Measurements from ENCODE around the gene RCAN2.

Gene RCAN2

GRCh38 chr6:46331461-46331860 is 159.8 kb downstream of the RCAN2 start:
- DNase-seq: no peak

- no peak for DNase-seq
Measured at GRCh38 chr6:46329568-46329967, 161.7 kb downstream of the RCAN2 start.

DNA sequence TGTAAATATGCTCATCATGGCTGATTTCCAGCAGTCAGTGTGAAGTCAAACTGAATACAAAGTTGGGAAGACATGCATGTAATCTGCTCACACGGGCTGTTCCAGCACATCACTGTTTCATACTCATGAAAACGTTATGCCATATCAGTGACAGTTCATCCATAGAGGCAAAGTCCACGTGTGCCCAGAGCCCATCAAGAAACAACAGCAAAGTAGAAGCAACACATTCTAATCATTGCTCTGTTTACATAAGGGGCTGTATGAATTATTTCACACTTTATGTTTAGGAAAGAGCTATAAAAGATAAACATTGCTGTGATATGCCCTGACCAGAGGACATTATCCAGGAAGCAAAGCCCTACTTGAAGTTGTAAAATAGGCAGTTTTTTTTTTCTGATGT is 163.5 kb downstream of the RCAN2 start:
- no peak for DNase-seq

DNA sequence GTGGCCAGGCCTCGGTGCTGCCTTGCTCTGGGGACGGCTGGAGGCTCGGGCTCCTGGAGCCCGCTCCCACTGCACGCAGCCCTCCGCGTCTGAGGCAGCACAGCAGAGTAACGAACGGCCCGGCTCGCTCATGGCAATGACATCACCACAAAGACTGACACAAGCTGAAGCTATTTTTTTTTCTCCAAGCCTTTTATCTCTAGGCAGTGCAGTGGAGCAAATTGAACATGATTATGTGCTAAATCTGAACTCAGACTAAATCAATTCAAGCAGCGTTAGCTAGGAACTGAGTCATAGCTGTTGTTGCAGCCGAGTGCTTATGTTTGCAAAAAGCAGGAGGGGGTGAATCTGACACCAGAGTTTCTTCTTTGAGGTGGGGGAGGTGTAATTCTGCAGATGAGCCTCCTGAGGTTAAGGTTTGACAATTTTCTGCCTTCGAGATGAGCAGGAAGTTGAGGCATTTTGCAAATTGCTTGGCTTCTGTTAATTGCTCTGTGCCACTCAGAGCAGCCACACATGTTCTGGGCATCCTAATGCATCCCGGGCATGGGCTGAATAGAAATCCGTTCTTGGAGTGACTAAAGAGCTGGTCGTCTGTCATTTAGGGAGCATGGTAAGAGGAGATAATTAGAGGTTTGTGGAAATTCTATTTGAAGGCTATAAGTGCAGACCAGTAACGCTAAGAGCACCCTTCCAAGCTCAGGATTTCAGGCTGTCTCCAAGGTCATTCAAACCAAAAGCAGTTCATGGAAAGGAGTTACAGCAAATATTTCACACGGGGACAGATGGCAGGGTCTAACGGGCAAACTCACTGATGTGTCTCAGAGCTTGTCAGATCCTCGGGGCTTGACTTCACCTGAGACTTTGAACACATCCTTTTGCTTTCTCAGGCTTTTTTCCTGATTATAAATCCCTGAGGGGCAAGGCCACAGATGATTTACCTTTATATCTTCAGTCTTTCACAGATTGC is 165.4 kb downstream of the RCAN2 start:
- peak; percentile 32 for DNase-seq

- no peak for DNase-seq
Measured at GRCh38 chr6:46324706-46325105, 166.5 kb downstream of the RCAN2 start.

GRCh38 chr6:46323966-46324622 is 167.2 kb downstream of the RCAN2 start:
- DNase-seq: no peak

GRCh38 chr6:46323312-46323965 is 167.8 kb downstream of the RCAN2 start:
- no peak for DNase-seq

- DNase-seq: no peak
Measured at GRCh38 chr6:46320505-46320904, 170.7 kb downstream of the RCAN2 start.

- no peak for DNase-seq
Measured at GRCh38 chr6:46315589-46315988, 175.7 kb downstream of the RCAN2 start.

DNA sequence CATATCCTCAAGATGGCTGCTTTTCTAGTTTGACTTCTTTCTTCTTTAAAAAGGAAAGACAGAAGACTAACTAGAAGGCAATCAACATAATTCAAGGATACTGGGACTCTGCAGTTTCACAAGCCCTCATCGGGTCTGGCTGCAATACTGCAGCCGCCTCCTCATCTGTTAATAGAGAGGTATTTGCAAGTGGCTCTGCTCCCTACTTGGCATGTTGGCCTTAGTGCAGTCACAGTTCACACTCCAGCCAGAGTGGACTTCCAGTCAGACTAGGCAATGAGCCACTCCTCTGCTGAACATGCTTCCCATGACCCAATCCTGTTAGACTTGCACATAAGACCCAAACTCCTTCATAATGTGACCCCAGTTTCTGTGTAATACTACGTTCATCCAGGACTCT is 178.6 kb downstream of the RCAN2 start:
- no peak for DNase-seq

DNA sequence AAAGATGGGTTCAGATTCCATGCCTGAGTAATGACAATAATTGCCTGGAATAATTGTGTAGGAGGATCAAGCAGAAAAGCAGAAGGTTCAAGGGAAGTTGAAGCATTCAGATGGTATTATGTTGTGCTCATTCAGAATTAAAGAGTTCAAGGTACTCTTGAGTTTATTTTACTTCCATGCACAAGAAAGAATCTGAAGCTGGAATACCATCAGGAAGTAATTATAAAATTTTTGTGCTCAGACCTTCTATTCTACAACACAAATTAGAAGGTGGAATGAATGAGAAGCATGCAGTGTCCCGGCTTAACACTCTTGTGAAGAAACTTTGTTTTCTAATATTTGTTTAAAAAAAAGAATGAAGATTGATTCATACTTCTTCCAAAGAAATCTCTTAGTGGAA is 181.1 kb downstream of the RCAN2 start:
- DNase-seq: no peak

GRCh38 chr6:46306431-46306830 is 184.8 kb downstream of the RCAN2 start:
- DNase-seq: no peak

- no peak for DNase-seq
Measured at GRCh38 chr6:46305833-46306232, 185.4 kb downstream of the RCAN2 start.

- no peak for DNase-seq
Measured at GRCh38 chr6:46305236-46305635, 186.0 kb downstream of the RCAN2 start.

DNA sequence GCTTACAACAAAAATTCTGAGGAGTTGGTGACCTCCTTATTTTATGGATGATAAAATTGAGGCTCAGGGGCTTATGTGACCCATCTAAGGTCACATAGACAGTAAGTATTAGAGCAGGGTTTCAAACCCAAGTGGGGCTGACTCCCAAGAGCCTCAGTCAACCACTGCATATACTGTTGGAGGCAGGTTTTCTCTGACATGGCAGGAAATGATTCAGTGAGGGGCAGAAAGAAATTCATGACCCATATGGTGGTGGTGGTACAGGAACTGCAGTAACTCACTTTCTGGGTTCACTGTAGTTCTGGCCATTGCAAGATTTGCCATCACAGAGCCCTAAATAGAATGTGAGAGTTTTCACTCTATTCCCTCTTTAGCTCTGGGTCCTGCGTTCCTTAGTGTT is 188.4 kb downstream of the RCAN2 start:
- DNase-seq: no peak

- DNase-seq: no peak
Measured at GRCh38 chr6:46302176-46302575, 189.1 kb downstream of the RCAN2 start.

DNA sequence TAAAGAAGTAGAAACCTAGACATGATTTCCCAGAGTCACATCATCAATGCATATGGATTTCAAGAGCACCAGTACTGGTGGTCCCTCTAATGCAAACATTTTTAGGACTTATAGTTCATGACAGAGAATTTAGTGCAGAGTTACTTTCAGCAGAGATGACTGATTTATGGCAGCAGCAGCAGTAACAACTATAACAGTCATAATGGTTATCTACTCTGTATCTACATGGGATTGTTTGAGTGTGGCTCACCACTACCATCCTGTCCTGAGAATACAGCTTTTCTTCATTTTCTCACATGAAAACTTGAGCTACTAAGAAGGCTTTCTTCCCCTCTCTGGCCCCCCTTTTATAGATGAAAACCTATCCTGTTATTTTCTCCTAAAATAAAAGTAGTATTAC is 192.0 kb downstream of the RCAN2 start:
- no peak for DNase-seq

DNA sequence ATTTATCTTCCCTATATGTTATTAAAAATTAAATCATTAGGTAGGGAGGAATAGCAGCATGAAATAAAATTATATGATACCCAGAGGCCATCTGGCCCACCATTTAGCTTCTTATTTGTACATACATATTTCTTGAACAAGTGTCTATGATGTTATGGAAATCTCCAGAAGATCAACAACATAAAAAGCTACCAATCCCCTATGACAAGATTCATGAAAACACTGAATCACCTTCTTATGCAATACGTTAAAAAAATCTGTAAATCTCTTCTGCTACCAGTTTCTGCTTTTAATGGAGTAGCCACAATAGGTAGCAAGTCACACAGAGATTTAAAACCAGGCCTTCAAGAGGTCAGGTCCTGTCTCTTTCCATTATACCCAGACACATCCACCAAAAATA is 194.7 kb downstream of the RCAN2 start:
- no peak for DNase-seq

DNA sequence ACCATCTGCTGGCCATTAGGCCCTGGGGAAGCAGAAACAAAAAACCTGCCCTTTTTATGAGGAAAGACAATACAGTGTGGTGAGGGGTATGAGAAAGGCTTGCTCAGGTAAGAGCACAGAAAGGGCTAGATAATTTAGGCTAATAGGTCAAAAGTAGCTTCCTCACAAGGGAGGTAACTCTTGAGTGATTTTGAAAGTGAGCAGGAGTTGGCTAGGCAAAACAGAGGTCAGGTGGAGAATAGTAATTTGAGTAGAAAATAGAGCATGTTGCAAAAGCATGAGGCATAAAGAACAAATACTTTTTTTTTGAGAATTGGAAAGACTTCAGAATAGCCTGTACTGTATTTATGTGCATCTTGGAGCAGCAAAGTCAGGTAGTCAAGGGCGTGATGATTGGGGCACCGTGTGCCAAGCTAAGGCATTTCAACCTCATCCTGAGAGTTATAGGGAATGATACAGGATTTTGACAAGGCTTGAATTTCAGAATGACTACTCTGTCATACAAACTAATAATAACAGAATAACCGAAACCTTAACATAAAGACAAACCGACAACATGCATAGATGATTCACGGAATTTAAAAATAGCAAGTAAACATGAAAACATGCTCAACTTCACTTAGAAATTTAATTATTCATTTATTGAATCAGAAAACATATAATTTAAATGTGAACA is 197.5 kb downstream of the RCAN2 start:
- DNase-seq: no peak

- DNase-seq: no peak
Measured at GRCh38 chr6:46291880-46292279, 199.4 kb downstream of the RCAN2 start.

GRCh38 chr6:46291275-46291633 is 200.0 kb downstream of the RCAN2 start:
- no peak for DNase-seq

DNA sequence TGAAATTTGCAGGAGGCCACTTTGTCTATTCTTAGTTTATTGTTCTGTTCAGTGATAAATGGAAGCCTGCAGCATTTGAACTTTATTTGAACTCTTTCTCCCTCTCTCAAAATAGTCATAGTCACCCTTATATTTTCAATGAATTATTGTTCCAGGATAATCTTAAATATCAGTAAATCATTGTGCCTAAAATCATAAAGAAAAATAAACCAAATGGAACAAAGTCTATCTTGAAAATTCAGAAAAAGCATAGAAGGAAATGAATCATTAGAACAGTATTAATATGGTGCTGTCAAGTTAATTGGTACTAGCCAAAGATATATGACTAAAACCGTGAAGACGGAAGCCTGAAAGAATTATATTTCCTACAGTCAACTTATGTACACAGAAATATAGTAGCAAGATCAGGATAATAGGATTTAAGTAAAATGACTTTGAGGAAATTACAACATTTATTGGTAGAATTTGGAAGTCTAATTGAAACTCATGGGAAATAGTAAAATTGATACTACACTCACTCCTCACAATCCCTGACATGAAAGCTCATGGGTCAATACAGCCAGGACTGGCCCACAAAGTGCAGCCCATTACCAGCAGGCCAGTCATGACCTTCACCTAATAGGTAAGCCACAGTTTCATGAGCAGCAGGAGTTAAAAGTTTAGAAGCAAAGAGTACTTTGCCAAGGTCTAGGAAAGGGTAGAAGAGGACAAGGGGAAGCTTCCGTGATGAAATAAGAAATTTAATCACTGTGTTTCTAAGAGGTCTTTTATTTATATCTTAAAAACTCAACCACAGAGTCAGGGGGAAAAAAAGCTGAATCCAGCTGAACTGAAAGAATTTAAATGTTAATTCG is 200.6 kb downstream of the RCAN2 start:
- DNase-seq: no peak
